22Rv1 (cell line): ENCODE data around the gene SEZ6L.

Experiments
- H3K27ac ChIP-seq: fragments of 450-650 bp; 2 replicates; pipeline ENCODE4 v1.5.1; 2017
- CTCF ChIP-seq: fragments of 450-650 bp; IDR thresholded peaks from 2 replicates; pipeline ENCODE4 v1.5.1; 2017; ENCODE audit warnings: mild to moderate bottlenecking
- ZFX ChIP-seq: fragments of 450-650 bp; IDR thresholded peaks from 2 replicates; pipeline ENCODE4 v1.6.1; 2017; ENCODE audit warnings: antibody characterized with exemption, borderline replicate concordance

SEZ6L gene

GRCh38 chr22:26310616-26311015 lies 141.4 kb downstream of the SEZ6L start:
- TF ChIP-seq ZFX (no peak), CTCF (no peak)
- H3K27ac ChIP-seq, result no peak overlapping the region

GRCh38 chr22:26313291-26313690 lies 144.0 kb downstream of the SEZ6L start:
- no peak for TF ChIP-seq CTCF
- TF ChIP-seq ZFX, result no peak
- no peak overlapping the region for H3K27ac ChIP-seq

GRCh38 chr22:26314171-26314570 lies 144.9 kb downstream of the SEZ6L start:
- TF ChIP-seq ZFX (no peak), CTCF (no peak)
- H3K27ac ChIP-seq, result no peak overlapping the region

- TF ChIP-seq CTCF (no peak), ZFX (no peak)
- H3K27ac ChIP-seq, result no peak overlapping the region
Observed at GRCh38 chr22:26314656-26315055, 145.4 kb downstream of the SEZ6L start.

- TF ChIP-seq CTCF, result no peak
- no peak for TF ChIP-seq ZFX
- H3K27ac ChIP-seq, result no peak overlapping the region
Observed at GRCh38 chr22:26316732-26317285, 147.5 kb downstream of the SEZ6L start.

- TF ChIP-seq ZFX (no peak), CTCF (peak; percentile 14; the same call in 1 of the 2 replicates)
- H3K27ac ChIP-seq, result no peak overlapping the region
Observed at GRCh38 chr22:26318975-26319374, 149.7 kb downstream of the SEZ6L start.

GRCh38 chr22:26320447-26320846 lies 151.2 kb downstream of the SEZ6L start:
- no peak overlapping the region for H3K27ac ChIP-seq
- no peak for TF ChIP-seq ZFX
- TF ChIP-seq CTCF, result no peak
